ENCODE data around the gene DPYSL3.

Gene DPYSL3

GRCh38 chr5:147538236-147538635, 28.4 kb upstream of the DPYSL3 start:
- Histone ChIP-seq H3K27ac (ENCODE audit: low read length) (no peak overlapping the region), H3K4me3 (ENCODE audit: low read depth in 1 of 2, low read length in 2 of 2) (no peak overlapping the region), H3K4me1 (ENCODE audit: control insufficient read depth in 1 of 2, insufficient read depth in 2 of 2, low read length in 2 of 2) (no peaks in the 10 kb centered on the region), H3K9me3 (ENCODE audit: control insufficient read depth in 1 of 2, low read length in 2 of 2) (no peaks in the 10 kb centered on the region), H3K36me3 (ENCODE audit: control insufficient read depth in 1 of 2, insufficient read depth in 2 of 2, low read length in 2 of 2) (no peaks in the 10 kb centered on the region), H3K27me3 (ENCODE audit: low read depth, low read length) (no peaks in the 10 kb centered on the region)

DNA sequence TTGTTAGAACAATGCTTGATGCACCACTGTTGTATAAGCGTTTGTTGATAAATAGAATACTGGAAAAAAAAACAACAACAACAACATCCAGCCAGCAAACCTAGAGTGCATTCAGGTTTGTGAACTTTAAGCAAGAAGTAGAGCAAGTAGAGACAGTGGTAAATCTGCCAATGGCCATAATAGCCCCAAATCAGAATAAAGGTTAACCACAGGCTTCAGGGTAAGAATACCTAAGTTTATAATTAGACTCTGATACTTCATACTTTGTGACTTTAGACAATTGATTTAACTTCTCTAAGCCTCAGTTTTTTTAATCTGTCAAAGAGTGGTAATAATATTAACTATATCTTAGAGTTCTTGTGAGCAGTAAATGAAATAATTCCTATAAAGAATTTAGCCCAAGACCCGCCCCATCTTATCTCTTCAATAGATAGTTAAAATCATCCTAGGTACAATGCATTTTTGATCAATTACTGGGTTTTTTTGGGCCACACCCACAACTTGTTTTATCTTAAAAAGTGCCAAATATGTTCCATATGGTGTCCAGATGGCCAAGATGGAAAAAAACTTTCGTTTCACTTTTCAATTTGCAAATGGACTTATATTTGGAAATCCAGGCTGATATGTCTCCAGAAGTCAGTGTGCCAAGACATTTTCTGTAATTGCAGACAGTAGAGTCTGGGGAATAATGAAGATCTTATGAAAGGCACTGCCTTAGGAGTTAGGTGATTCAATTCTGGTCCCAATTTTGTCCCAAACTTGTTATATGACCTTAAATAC, 24.5 kb upstream of the DPYSL3 start:
- Histone ChIP-seq H3K4me3 (ENCODE audit: low read depth in 1 of 2, low read length in 2 of 2) (no peak overlapping the region), H3K36me3 (ENCODE audit: control insufficient read depth in 1 of 2, insufficient read depth in 2 of 2, low read length in 2 of 2) (no peaks in the 10 kb centered on the region), H3K9me3 (ENCODE audit: control insufficient read depth in 1 of 2, low read length in 2 of 2) (no peaks in the 10 kb centered on the region), H3K27me3 (ENCODE audit: low read depth, low read length) (no peaks in the 10 kb centered on the region), H3K27ac (ENCODE audit: low read length) (no peak overlapping the region), H3K4me1 (ENCODE audit: control insufficient read depth in 1 of 2, insufficient read depth in 2 of 2, low read length in 2 of 2) (peaks cover 0 to 3% of the 10 kb centered on the region in 2 donors)

GRCh38 chr5:147532156-147532555, 22.3 kb upstream of the DPYSL3 start:
- no peaks in the 10 kb centered on the region for H3K27me3 ChIP-seq (ENCODE audit: low read depth, low read length)
- H3K4me1 ChIP-seq (ENCODE audit: control insufficient read depth in 1 of 2, insufficient read depth in 2 of 2, low read length in 2 of 2): peaks cover 0 to 3% of the 10 kb centered on the region in 2 donors
- H3K4me3 ChIP-seq (ENCODE audit: low read depth in 1 of 2, low read length in 2 of 2): no peak overlapping the region
- H3K36me3 ChIP-seq (ENCODE audit: control insufficient read depth in 1 of 2, insufficient read depth in 2 of 2, low read length in 2 of 2): no peaks in the 10 kb centered on the region
- no peaks in the 10 kb centered on the region for H3K9me3 ChIP-seq (ENCODE audit: control insufficient read depth in 1 of 2, low read length in 2 of 2)
- no peak overlapping the region for H3K27ac ChIP-seq (ENCODE audit: low read length)

DNA sequence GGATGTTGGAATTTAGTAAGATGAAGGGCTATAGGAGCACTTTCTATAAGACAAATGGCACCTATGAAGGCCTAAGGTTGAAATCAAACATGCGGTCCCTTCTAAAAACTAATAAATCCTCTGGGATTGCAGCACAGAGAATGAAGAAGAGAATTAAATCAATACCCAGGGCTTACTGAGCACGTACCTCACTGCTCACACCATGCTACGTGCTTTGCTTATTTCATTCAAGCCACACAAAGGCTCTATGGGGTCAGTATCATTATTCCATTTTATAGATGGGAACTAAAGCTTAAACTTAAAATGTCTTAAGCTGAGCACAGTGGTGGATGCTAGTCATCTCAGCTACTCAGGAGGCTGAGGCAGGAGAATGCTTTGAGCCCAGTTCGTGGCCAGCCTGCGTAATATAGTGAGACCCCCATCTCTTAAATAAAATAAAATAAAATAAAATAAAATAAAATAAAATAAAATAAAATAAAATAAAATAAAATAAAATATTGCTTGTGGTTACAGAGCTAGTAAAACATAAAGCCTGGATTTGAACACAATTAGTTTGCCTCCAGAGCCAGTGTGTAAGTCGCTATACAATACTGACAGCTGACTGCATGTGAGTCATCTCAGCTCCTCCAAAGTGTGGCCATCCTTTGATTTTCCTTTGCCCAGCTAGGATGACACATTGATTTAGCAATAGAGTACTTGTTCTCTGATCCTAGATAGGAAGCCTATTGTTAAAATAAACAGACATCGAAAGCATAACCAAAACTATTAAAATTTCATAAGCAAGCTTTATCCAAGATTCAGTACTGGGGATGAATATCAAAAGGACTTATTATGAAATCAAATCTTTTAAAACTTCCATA, 20.9 kb upstream of the DPYSL3 start:
- no peaks in the 10 kb centered on the region for H3K9me3 ChIP-seq (ENCODE audit: control insufficient read depth in 1 of 2, low read length in 2 of 2)
- H3K36me3 ChIP-seq (ENCODE audit: control insufficient read depth in 1 of 2, insufficient read depth in 2 of 2, low read length in 2 of 2): no peaks in the 10 kb centered on the region
- H3K27me3 ChIP-seq (ENCODE audit: low read depth, low read length): no peaks in the 10 kb centered on the region
- peaks cover 0 to 3% of the 10 kb centered on the region in 2 donors for H3K4me1 ChIP-seq (ENCODE audit: control insufficient read depth in 1 of 2, insufficient read depth in 2 of 2, low read length in 2 of 2)
- H3K27ac ChIP-seq (ENCODE audit: low read length): no peak overlapping the region
- H3K4me3 ChIP-seq (ENCODE audit: low read depth in 1 of 2, low read length in 2 of 2): no peak overlapping the region

DNA sequence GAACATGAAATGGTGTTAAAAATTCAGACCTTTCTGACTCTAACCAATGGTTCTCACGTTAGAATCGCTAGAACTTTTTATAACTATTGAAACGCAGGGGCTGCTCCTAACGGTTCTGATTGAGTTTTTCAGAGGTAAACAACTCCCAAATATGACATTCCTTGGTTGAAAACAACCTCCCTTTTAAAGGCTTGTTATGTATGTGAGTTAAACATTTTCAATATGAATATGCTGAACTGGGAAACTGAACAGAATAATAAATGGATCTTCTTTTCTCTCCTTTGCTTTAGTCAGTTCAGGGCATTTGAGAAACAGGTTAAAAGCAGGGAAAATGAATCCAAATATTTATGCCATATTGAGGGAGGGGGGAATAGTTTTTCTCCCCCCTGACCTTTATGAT, 13.2 kb upstream of the DPYSL3 start:
- Histone ChIP-seq H3K27me3 (ENCODE audit: low read depth, low read length) (no peaks in the 10 kb centered on the region), H3K4me1 (ENCODE audit: control insufficient read depth in 1 of 2, insufficient read depth in 2 of 2, low read length in 2 of 2) (no peaks in the 10 kb centered on the region), H3K9me3 (ENCODE audit: control insufficient read depth in 1 of 2, low read length in 2 of 2) (no peaks in the 10 kb centered on the region), H3K36me3 (ENCODE audit: control insufficient read depth in 1 of 2, insufficient read depth in 2 of 2, low read length in 2 of 2) (no peaks in the 10 kb centered on the region), H3K27ac (ENCODE audit: low read length) (no peak overlapping the region), H3K4me3 (ENCODE audit: low read depth in 1 of 2, low read length in 2 of 2) (no peak overlapping the region)

DNA sequence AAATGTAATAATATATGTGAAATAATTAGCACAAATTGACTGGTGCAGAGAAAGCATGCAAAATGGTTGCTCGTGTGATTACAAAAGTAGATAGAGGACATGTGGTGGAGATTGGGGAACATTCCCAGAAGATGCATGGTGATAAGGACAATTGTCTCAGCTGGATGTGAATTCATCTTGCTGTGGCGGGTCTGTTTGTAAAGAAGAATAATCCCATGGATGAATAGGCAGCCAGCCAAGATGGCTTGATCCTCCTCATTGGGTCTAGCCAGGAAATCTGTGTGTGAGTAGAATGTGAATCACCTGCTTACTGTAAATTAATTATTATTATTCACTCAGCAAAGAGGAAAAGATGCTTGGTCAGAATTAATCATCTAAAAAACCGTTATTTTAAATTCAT, 12.6 kb upstream of the DPYSL3 start:
- H3K4me1 ChIP-seq (ENCODE audit: control insufficient read depth in 1 of 2, insufficient read depth in 2 of 2, low read length in 2 of 2): no peaks in the 10 kb centered on the region
- H3K9me3 ChIP-seq (ENCODE audit: control insufficient read depth in 1 of 2, low read length in 2 of 2): no peaks in the 10 kb centered on the region
- H3K27me3 ChIP-seq (ENCODE audit: low read depth, low read length): no peaks in the 10 kb centered on the region
- H3K27ac ChIP-seq (ENCODE audit: low read length): no peak overlapping the region
- no peak overlapping the region for H3K4me3 ChIP-seq (ENCODE audit: low read depth in 1 of 2, low read length in 2 of 2)
- H3K36me3 ChIP-seq (ENCODE audit: control insufficient read depth in 1 of 2, insufficient read depth in 2 of 2, low read length in 2 of 2): no peaks in the 10 kb centered on the region

DNA sequence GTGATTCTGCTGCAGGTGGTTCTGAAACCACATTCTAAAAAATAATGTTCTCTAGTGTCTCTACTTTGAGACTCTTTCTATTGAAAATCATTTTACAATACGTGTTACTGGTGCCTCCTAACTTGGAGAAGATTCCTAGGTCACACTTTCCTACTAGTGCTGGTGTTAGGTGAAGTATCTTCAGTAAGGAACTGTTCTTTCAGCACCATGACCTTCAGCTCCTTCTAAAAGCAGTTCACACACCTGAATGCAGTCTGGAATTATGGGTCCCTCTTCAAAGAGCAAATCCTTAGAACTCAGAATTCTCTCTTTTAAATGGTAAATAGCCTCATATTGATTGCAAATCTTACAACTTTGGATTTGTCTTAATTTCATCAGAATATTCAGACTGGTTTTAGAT, 10.6 kb upstream of the DPYSL3 start:
- Histone ChIP-seq H3K27ac (ENCODE audit: low read length) (no peak overlapping the region), H3K4me3 (ENCODE audit: low read depth in 1 of 2, low read length in 2 of 2) (no peak overlapping the region), H3K4me1 (ENCODE audit: control insufficient read depth in 1 of 2, insufficient read depth in 2 of 2, low read length in 2 of 2) (no peaks in the 10 kb centered on the region), H3K27me3 (ENCODE audit: low read depth, low read length) (no peaks in the 10 kb centered on the region), H3K36me3 (ENCODE audit: control insufficient read depth in 1 of 2, insufficient read depth in 2 of 2, low read length in 2 of 2) (no peaks in the 10 kb centered on the region), H3K9me3 (ENCODE audit: control insufficient read depth in 1 of 2, low read length in 2 of 2) (no peaks in the 10 kb centered on the region)

DNA sequence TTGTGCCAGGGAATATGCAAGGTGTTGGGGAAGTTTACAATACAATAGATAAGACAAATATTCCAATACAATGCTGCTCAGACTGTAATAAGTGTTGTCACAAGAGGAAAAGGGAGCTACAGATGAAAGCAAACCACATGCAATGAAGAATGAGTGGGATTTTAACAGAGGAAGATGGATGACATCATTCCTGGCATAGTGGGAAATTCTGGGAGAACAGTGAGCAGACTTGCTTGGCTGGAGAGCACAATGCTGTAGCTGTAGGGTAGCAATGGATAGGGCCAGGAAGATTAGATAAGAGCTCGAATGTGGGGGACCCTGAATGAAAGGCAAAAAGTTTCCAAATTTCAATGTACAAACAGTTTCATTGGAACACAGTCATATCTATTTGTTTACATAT, 9.5 kb upstream of the DPYSL3 start:
- no peaks in the 10 kb centered on the region for H3K36me3 ChIP-seq (ENCODE audit: control insufficient read depth in 1 of 2, insufficient read depth in 2 of 2, low read length in 2 of 2)
- no peak overlapping the region for H3K4me3 ChIP-seq (ENCODE audit: low read depth in 1 of 2, low read length in 2 of 2)
- H3K27ac ChIP-seq (ENCODE audit: low read length): no peak overlapping the region
- H3K27me3 ChIP-seq (ENCODE audit: low read depth, low read length): no peaks in the 10 kb centered on the region
- H3K4me1 ChIP-seq (ENCODE audit: control insufficient read depth in 1 of 2, insufficient read depth in 2 of 2, low read length in 2 of 2): no peaks in the 10 kb centered on the region
- no peaks in the 10 kb centered on the region for H3K9me3 ChIP-seq (ENCODE audit: control insufficient read depth in 1 of 2, low read length in 2 of 2)

DNA sequence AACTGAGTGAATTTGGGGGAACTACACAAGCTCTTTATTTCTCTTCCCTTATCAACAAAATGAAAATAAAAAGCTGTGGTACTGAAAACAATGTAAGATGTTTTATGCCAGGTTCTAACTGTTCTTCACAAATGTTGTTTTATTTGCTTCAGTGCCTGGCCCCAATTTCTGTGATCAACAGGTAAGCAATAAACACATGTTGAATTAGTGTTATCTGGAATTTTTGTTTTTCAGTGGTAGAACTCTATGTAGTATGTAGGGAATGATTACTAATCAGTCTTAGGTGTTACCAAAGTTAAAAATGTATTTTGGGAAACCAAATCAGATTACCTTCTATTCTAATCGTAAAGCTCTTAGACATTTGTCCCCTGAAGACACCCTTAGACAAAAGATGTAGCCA, 7.5 kb upstream of the DPYSL3 start:
- Histone ChIP-seq H3K9me3 (ENCODE audit: control insufficient read depth in 1 of 2, low read length in 2 of 2) (no peaks in the 10 kb centered on the region), H3K36me3 (ENCODE audit: control insufficient read depth in 1 of 2, insufficient read depth in 2 of 2, low read length in 2 of 2) (no peaks in the 10 kb centered on the region), H3K4me1 (ENCODE audit: control insufficient read depth in 1 of 2, insufficient read depth in 2 of 2, low read length in 2 of 2) (no peaks in the 10 kb centered on the region), H3K27me3 (ENCODE audit: low read depth, low read length) (no peaks in the 10 kb centered on the region), H3K27ac (ENCODE audit: low read length) (no peak overlapping the region), H3K4me3 (ENCODE audit: low read depth in 1 of 2, low read length in 2 of 2) (no peak overlapping the region)

GRCh38 chr5:147515269-147515668, 5.4 kb upstream of the DPYSL3 start:
- Histone ChIP-seq H3K9me3 (ENCODE audit: control insufficient read depth in 1 of 2, low read length in 2 of 2) (no peaks in the 10 kb centered on the region), H3K27ac (ENCODE audit: low read length) (no peak overlapping the region), H3K36me3 (ENCODE audit: control insufficient read depth in 1 of 2, insufficient read depth in 2 of 2, low read length in 2 of 2) (no peaks in the 10 kb centered on the region), H3K4me1 (ENCODE audit: control insufficient read depth in 1 of 2, insufficient read depth in 2 of 2, low read length in 2 of 2) (no peaks in the 10 kb centered on the region), H3K4me3 (ENCODE audit: low read depth in 1 of 2, low read length in 2 of 2) (no peak overlapping the region), H3K27me3 (ENCODE audit: low read depth, low read length) (no peaks in the 10 kb centered on the region)

GRCh38 chr5:147512659-147513379, 3.0 kb upstream of the DPYSL3 start:
- H3K9me3 ChIP-seq (ENCODE audit: control insufficient read depth in 1 of 2, low read length in 2 of 2): no peaks in the 10 kb centered on the region

More at GRCh38 chr5:147512659-147513379, 3.0 kb upstream of the DPYSL3 start:
- H3K27me3 ChIP-seq (ENCODE audit: low read depth, low read length): no peaks in the 10 kb centered on the region
- no peak overlapping the region for H3K27ac ChIP-seq (ENCODE audit: low read length)
- no peaks in the 10 kb centered on the region for H3K36me3 ChIP-seq (ENCODE audit: control insufficient read depth in 1 of 2, insufficient read depth in 2 of 2, low read length in 2 of 2)
- no peaks in the 10 kb centered on the region for H3K4me1 ChIP-seq (ENCODE audit: control insufficient read depth in 1 of 2, insufficient read depth in 2 of 2, low read length in 2 of 2)
- H3K4me3 ChIP-seq (ENCODE audit: low read depth in 1 of 2, low read length in 2 of 2): no peak overlapping the region
